RWPE1 (cell line): ENCODE results near the gene RNPEPL1.
A peak's percentile ranks its signal among the peaks of the same experiment; 100 is the strongest.

ENCODE experiments used
- CTCF ChIA-PET: fragments of 350-600 bp; sonication (Branson Sonifier 250); formaldehyde crosslinking; extraction: SDS; loops from one replicate; lab custom pipeline; 2021; lab: Yijun Ruan, JAX
- POLR2A ChIA-PET: fragments of 400-600 bp; formaldehyde crosslinking; extraction: SDS; loops from one replicate; lab custom pipeline; 2020; ENCODE audit warnings: antibody characterized with exemption; ENCODE audit not compliant: low non-redundant PET; lab: Yijun Ruan, JAX
- DNase-seq: peaks from one replicate; pipeline ENCODE4 v3.0.0; 2012; ENCODE audit warnings: low spot score
- H3K27ac ChIP-seq: fragments of 450-650 bp; 2 replicates; pipeline ENCODE4 v1.5.1; 2017
- TF ChIP-seq, protein P1 (sequence below): fragments of 450-650 bp; conservative IDR thresholded peaks from 2 replicates; pipeline ENCODE4 v1.5.1; 2017; ENCODE audit warnings: low read depth, mild to moderate bottlenecking

Gene RNPEPL1

DNA sequence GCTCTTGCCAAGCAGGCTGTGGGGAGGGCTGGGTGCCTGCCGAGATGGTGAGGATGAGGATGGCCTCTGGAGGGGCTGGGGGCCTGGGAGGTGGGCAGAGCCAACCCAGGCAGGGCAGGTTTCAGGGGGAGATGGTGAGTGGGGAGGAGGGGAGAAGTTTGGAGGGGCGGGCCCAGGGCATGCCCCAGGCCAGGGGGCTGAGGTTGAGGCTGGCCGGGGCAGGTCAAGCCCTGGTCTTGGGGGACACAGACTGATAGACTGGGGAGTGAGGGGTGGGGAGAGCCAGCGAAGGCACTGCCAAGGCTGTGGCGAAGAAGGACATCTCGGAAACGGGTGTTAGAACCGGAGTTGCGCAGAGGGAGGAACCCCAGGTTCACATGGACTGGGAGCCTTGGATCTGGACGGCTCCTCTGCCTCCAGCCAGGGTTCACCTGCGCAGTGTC lies 30.9 kb downstream of the RNPEPL1 start:
- CTCF ChIA-PET, result no interaction called here
- POLR2A ChIA-PET, result no interaction called here
- H3K27ac ChIP-seq, result peak overlapping the region; percentile 18; the same call in 1 of the 2 replicates
- TF ChIP-seq, protein P1, sequence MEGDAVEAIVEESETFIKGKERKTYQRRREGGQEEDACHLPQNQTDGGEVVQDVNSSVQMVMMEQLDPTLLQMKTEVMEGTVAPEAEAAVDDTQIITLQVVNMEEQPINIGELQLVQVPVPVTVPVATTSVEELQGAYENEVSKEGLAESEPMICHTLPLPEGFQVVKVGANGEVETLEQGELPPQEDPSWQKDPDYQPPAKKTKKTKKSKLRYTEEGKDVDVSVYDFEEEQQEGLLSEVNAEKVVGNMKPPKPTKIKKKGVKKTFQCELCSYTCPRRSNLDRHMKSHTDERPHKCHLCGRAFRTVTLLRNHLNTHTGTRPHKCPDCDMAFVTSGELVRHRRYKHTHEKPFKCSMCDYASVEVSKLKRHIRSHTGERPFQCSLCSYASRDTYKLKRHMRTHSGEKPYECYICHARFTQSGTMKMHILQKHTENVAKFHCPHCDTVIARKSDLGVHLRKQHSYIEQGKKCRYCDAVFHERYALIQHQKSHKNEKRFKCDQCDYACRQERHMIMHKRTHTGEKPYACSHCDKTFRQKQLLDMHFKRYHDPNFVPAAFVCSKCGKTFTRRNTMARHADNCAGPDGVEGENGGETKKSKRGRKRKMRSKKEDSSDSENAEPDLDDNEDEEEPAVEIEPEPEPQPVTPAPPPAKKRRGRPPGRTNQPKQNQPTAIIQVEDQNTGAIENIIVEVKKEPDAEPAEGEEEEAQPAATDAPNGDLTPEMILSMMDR, result no peak
- DNase-seq, result no peak

DNA sequence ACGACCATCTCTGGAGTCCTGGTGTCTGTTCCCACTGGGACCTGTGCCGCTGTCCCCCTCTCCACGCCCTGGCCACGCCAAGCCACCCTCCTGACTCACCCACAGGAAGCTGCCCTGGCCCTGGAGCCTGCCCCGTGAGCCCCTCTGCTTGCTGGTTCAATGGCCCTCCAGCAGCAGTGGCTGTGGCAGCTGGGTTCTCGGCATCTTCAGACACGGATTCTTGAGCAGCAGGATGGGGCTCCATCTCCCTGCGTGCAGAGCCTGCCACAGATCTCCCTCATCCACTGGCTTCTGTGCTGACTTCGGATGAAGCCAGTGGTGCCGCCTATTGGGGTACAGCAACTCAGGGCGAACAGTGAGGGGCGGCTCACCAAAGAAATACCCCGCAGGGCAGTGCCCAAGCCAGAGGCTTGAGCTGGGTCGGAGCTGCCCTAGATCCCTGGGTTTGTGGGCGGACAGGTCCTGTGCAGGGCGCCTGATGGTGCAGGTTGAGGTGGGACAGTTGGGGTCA lies 32.2 kb downstream of the RNPEPL1 start:
- ChIA-PET POLR2A (no interaction called here), CTCF (no interaction called here)
- TF ChIP-seq, protein P1, result no peak
- DNase-seq, result no peak
- H3K27ac ChIP-seq, result peak overlapping the region; percentile 18

DNA sequence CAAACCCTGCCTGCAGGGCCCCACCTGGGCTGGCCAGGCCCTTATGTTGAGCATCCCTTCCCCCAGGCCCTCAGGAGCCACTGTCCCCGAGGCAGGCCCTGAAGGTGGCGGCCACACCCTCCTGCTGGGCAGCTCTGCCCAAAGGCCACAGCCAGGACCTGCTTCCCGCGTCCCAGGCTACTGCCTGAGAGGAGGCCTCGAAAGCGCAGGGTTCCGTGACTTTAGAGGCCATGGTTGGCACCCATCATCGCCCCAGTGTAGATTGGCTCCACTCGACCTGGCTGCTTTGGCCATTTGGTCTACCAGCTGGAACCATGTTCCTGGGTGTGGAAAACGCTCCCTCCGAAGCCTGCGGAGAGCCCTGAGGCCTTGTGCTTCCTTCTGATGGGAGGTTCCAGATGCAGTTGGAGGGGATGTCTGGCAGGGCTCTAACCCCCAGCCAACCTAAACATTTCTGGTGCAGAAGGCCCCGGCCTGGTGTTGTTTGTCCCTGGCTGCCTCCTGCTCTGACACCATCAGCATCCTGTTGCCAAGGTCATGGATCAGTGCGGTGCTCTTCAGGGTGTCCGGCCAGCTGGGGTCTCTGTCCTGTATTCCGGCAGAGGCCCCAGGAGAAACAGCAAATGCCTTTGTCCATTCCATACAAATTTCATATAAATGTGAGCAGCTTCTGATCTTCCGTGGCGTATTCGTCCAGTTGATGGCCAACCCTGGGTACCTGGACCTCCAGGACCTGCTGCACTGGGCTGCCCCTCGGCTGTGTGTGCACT lies 33.0 kb downstream of the RNPEPL1 start:
- TF ChIP-seq, protein P1, result no peak
- no peak overlapping the region; the same call in 1 of the 2 replicates for H3K27ac ChIP-seq
- no peak for DNase-seq
- POLR2A ChIA-PET, result no interaction called here
- CTCF ChIA-PET, result interaction anchor here (0.5 kb wide), 1 partner anchor 13 kb away, joined by 3 read pairs; no protein-coding TSS in a partner anchor

DNA sequence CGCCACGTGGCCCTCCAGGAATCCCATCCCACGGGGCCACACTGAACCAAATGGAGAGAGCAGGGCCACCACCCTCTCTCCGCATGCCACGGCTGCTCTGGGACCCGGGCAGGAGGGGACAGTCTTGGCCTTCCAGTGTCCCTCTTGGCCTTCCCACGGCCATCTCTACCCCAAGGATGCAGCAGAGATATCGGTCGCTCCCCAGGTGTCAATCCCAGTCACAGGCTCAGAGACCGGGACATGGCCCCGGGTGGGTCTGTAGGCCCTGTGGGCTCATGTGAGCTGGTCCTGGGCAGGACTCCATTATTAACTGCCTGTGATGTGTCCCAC lies 33.5 kb downstream of the RNPEPL1 start:
- TF ChIP-seq, protein P1, result no peak
- ChIA-PET CTCF (no interaction called here), POLR2A (no interaction called here)
- H3K27ac ChIP-seq, result no peak overlapping the region
- no peak for DNase-seq

DNA sequence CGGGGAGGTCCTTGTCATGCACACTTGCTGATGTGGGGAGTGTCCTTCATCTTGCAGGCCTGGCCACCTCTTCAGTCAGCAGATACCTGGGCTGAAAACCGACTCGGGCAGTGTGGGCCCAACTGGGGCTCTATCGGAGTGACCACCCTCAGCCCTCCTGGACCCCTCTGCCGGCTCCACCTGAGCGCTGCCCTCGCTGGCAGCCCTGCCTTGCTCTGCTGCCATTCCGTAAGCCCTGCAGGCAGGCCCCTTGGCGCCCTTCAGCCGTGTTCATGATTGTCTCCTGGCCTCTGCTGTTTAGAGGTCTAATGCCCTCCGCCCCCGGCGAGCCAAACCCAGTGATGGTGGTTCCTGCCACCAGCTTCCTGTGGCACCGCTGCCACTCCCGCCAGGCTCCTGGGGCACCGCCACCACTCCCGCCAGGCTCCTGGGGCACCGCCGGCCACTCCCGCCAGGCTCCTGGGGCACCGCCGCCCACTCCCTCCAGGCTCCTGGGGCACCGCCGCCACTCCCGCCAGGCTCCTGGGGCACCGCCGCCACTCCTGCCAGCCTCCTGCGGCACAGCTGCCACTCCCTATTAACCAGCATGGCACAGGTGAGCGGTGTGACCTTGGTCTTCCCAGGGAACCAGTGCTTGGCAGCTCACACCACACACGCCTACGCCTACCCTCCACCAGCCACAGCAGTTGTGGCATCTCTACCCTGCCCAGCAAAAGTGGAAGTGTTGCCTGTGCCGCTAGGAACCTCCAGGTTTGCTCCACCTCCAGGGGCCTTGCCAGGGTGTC lies 34.2 kb downstream of the RNPEPL1 start:
- ChIA-PET POLR2A (no interaction called here), CTCF (interaction anchor here (0.6 kb wide), 1 partner anchor 249 kb away, joined by 5 read pairs; no protein-coding TSS in a partner anchor)
- TF ChIP-seq, protein P1, result no peak
- no peak for DNase-seq
- H3K27ac ChIP-seq, result no peak overlapping the region

DNA sequence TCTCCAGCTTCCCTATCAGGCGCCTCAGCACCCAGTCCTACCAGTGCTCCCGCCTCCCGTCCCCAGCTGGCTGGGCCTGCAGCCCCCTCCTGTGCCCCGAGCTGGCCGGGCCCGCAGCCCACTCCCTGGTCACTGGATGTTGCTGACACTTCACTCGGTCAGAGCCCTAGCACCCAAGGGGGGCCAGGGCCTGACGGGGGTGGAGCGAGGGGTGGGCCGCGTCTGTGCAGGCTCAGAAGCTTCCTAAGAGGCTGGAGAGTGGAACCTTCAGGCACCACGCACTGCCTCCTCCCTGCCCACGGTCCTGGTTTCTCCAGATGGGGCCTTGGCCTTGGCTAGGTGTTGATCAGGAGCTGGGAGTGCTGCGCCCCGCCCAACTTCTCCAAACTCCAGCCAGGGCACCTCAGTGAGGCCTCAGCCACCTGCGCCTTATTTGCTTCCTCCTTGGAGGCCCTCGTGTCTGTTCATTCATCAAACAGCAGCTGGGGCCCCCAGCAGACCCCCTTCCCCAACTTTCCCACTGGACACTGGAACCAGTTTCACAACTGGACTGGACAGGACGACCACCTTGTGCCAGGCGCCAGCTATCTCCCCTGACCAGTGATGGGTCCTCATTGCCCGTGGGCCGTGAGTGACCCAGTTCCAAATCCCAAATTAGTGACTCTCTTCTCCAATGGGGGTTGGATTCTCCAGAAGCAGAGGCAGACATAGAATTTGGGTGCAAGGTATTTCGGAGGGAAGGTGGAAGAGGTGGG lies 35.0 kb downstream of the RNPEPL1 start:
- ChIA-PET CTCF (interaction anchor here (0.6 to 0.7 kb wide), 2 partner anchors 37 to 248 kb away, joined by 3 to 5 read pairs; no protein-coding TSS in a partner anchor), POLR2A (no interaction called here)
- DNase-seq, result no peak
- TF ChIP-seq, protein P1, result no peak
- no peak overlapping the region for H3K27ac ChIP-seq
